Erythroblast (primary cell): Measurements from ENCODE around the gene ZNF165.

ENCODE experiments used
- GATA1 ChIP-seq: IDR thresholded peaks from 2 replicates; pipeline ENCODE4 v1.6.1; 2011; ENCODE audit warnings: low read depth, mild to moderate bottlenecking, control low read depth, low read length, moderate library complexity
- POLR2A ChIP-seq: IDR thresholded peaks from 2 replicates; pipeline ENCODE4 v1.6.1; 2011; ENCODE audit warnings: mild to moderate bottlenecking, low read length

- no peak for TF ChIP-seq POLR2A
- no peak for TF ChIP-seq GATA1
Measured at GRCh38 chr6:28081486-28081751, 1.1 kb downstream of the ZNF165 start.
